ENCODE results near the gene PODXL2.

The PODXL2 gene

DNA sequence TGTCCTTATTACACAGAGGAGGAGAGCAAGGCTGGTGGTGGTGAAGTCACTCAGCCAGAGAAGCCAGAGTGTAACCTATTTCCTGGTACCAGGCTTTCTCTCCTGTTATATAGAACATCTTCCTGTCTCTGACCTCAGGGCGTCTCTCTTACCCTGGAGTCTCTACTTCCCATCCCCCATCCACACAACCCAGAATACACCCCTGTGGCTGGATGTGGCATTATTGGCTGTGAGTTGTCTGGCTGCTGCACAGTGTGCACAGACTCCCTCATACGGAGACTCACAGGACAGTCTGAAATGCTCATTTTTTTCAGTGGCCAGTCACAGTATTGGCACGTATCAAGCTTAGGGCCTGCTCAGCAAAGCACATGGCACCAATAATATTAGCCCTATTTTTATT, 8.6 kb downstream of the PODXL2 start:
- Histone ChIP-seq H3K36me3 (ENCODE audit: control insufficient read depth, low read depth, low read length) (peaks cover 3% of the 10 kb centered on the region), H3K9ac (ENCODE audit: low read length) (no peak overlapping the region), H3K27ac (ENCODE audit: low read length) (no peak overlapping the region), H3K9me3 (ENCODE audit: control insufficient read depth, low read depth, low read length) (no peaks in the 10 kb centered on the region), H3K4me3 (ENCODE audit: low read length) (no peak overlapping the region), H3K27me3 (ENCODE audit: control insufficient read depth, insufficient read depth, low read length) (no peaks in the 10 kb centered on the region), H3K4me1 (ENCODE audit: control insufficient read depth, low read depth, low read length) (peaks cover 6% of the 10 kb centered on the region)

- peaks cover 3% of the 10 kb centered on the region for H3K36me3 ChIP-seq (ENCODE audit: control insufficient read depth, low read depth, low read length)
- no peaks in the 10 kb centered on the region for H3K27me3 ChIP-seq (ENCODE audit: control insufficient read depth, insufficient read depth, low read length)
- no peaks in the 10 kb centered on the region for H3K9me3 ChIP-seq (ENCODE audit: control insufficient read depth, low read depth, low read length)
- no peak overlapping the region for H3K4me3 ChIP-seq (ENCODE audit: low read length)
- H3K27ac ChIP-seq (ENCODE audit: low read length), result no peak overlapping the region
- H3K9ac ChIP-seq (ENCODE audit: low read length), result no peak overlapping the region
- peaks cover 6% of the 10 kb centered on the region for H3K4me1 ChIP-seq (ENCODE audit: control insufficient read depth, low read depth, low read length)
Measured at GRCh38 chr3:127637971-127638370, 9.0 kb downstream of the PODXL2 start.

GRCh38 chr3:127639173-127640041, 10.4 kb downstream of the PODXL2 start:
- H3K9me3 ChIP-seq (ENCODE audit: control insufficient read depth, low read depth, low read length), result no peaks in the 10 kb centered on the region
- H3K27me3 ChIP-seq (ENCODE audit: control insufficient read depth, insufficient read depth, low read length), result no peaks in the 10 kb centered on the region
- H3K4me1 ChIP-seq (ENCODE audit: control insufficient read depth, low read depth, low read length), result no peaks in the 10 kb centered on the region
- peaks cover 3% of the 10 kb centered on the region for H3K36me3 ChIP-seq (ENCODE audit: control insufficient read depth, low read depth, low read length)
- no peak overlapping the region for H3K9ac ChIP-seq (ENCODE audit: low read length)
- H3K27ac ChIP-seq (ENCODE audit: low read length), result no peak overlapping the region
- H3K4me3 ChIP-seq (ENCODE audit: low read length), result no peak overlapping the region

DNA sequence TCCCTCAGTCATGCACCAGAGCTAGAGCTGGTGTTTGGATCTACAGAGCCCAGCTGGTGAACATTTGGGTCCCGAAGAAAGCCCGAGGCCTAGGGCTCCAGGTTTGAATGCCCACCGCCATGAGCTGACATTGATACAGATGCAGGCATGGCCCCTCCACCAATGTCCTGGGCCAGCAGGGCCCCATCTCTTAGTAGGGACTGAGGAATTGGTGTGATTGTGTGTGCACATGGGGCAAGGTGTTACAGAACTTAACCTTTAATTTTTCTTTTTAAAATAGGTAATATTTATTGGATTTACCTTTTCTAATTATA, 11.0 kb downstream of the PODXL2 start:
- Histone ChIP-seq H3K27me3 (ENCODE audit: control insufficient read depth, insufficient read depth, low read length) (no peaks in the 10 kb centered on the region), H3K9me3 (ENCODE audit: control insufficient read depth, low read depth, low read length) (no peaks in the 10 kb centered on the region), H3K4me3 (ENCODE audit: low read length) (no peak overlapping the region), H3K9ac (ENCODE audit: low read length) (no peak overlapping the region), H3K27ac (ENCODE audit: low read length) (no peak overlapping the region), H3K36me3 (ENCODE audit: control insufficient read depth, low read depth, low read length) (peaks cover 3% of the 10 kb centered on the region), H3K4me1 (ENCODE audit: control insufficient read depth, low read depth, low read length) (no peaks in the 10 kb centered on the region)

DNA sequence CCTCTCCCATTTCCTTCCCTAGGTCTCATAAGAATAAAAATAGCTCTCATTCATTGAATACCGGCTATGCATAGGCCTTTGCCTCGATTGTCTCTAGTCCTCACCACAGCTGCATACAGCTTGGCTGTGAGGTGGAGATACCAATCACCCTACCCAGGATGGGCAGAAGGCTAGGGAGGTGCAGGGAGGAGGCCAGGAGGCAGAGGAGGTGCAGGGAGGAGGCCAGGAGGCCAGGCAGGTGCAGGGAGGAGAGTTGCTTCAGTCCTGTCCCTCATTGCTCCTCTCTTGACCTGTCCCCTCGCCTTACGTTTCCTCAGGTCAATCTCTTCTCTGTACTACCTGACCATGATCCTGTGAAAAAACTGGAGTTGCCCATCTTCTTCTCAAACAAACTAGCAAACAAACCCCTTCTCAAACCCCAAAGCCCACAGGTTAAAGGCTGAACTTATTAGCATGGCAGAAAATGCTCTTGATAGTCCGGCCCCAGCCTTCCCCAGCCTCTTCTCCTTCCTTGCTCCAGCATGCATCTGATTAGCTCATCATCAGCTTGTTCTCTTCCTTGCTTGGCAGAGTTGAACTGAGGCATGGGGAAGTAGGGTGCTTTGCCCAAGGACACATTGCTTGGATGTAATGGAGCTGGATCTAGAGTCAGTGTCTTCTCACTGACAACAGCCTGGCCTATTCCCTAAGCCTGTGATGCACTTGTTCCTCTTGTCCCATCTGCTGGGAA, 15.8 kb downstream of the PODXL2 start:
- Histone ChIP-seq H3K4me3 (ENCODE audit: low read length) (no peak overlapping the region), H3K27ac (ENCODE audit: low read length) (no peak overlapping the region), H3K9me3 (ENCODE audit: control insufficient read depth, low read depth, low read length) (no peaks in the 10 kb centered on the region), H3K9ac (ENCODE audit: low read length) (no peak overlapping the region), H3K36me3 (ENCODE audit: control insufficient read depth, low read depth, low read length) (peaks cover 2% of the 10 kb centered on the region), H3K4me1 (ENCODE audit: control insufficient read depth, low read depth, low read length) (no peaks in the 10 kb centered on the region), H3K27me3 (ENCODE audit: control insufficient read depth, insufficient read depth, low read length) (no peaks in the 10 kb centered on the region)

DNA sequence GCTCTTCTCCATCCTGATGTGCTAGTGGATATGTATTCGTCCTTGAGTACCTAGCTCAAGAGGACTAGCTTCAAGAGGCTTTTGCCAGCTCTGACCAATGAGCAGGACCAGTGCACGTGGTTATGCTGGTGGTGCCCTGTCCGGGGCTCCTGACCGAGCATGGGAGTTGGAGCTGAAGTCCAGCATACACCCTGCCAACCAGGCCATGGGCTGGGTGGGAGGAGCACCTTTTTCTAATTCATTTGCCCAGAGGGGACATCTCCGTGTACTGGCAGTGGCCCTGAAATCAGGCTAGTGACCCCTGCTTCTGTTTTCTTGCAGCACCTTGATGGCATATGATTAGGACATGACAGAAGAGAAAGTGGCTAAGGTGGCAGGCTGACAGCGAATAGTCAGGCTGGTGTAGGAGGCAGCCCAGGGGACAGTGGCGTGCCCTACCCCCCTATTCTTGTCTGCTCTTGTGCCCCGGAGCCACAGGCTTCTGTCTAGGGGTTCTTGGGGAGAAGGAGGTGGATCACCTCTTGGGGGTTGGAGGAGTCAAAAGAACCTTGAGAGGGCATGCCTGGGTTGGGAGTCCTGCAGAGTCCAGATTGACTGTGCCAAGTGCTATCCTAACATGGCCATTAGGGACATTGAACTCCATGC, 16.5 kb downstream of the PODXL2 start:
- Histone ChIP-seq H3K4me3 (ENCODE audit: low read length) (no peak overlapping the region), H3K4me1 (ENCODE audit: control insufficient read depth, low read depth, low read length) (no peaks in the 10 kb centered on the region), H3K27me3 (ENCODE audit: control insufficient read depth, insufficient read depth, low read length) (no peaks in the 10 kb centered on the region), H3K27ac (ENCODE audit: low read length) (no peak overlapping the region), H3K36me3 (ENCODE audit: control insufficient read depth, low read depth, low read length) (no peaks in the 10 kb centered on the region), H3K9me3 (ENCODE audit: control insufficient read depth, low read depth, low read length) (no peaks in the 10 kb centered on the region), H3K9ac (ENCODE audit: low read length) (no peak overlapping the region)

DNA sequence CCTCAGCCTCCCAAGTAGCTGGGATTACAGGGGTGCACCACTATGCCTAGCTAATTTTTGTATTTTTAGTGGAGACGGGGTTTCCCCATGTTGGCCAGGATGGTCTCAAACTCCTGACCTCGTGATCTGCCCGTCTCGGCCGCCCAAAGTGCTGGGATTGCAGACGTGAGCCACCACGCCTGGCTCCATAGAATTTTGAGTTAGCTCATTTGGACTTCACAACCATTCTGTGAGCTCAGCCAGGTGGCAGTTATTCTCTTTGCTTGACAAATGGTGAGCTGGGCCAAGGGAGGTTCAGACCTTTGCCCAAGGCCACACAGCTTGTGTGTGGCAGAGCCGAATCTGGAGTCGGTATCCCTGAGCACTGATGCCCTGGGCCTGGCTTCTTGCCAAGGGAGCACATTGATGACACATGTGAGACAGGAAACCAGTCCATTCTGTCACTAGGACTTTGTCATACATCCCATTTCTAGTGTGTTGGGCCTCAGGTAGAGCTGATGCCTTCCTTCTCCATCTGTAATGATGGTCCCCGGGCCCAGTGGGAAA, 17.6 kb downstream of the PODXL2 start:
- Histone ChIP-seq H3K9ac (ENCODE audit: low read length) (no peak overlapping the region), H3K27ac (ENCODE audit: low read length) (no peak overlapping the region), H3K4me1 (ENCODE audit: control insufficient read depth, low read depth, low read length) (no peaks in the 10 kb centered on the region), H3K36me3 (ENCODE audit: control insufficient read depth, low read depth, low read length) (no peaks in the 10 kb centered on the region), H3K4me3 (ENCODE audit: low read length) (no peak overlapping the region), H3K27me3 (ENCODE audit: control insufficient read depth, insufficient read depth, low read length) (no peaks in the 10 kb centered on the region), H3K9me3 (ENCODE audit: control insufficient read depth, low read depth, low read length) (no peaks in the 10 kb centered on the region)

GRCh38 chr3:127647166-127647844, 18.3 kb downstream of the PODXL2 start:
- no peaks in the 10 kb centered on the region for H3K9me3 ChIP-seq (ENCODE audit: control insufficient read depth, low read depth, low read length)
- H3K9ac ChIP-seq (ENCODE audit: low read length), result no peak overlapping the region
- H3K4me3 ChIP-seq (ENCODE audit: low read length), result no peak overlapping the region
- H3K4me1 ChIP-seq (ENCODE audit: control insufficient read depth, low read depth, low read length), result no peaks in the 10 kb centered on the region
- H3K36me3 ChIP-seq (ENCODE audit: control insufficient read depth, low read depth, low read length), result no peaks in the 10 kb centered on the region
- no peak overlapping the region for H3K27ac ChIP-seq (ENCODE audit: low read length)
- no peaks in the 10 kb centered on the region for H3K27me3 ChIP-seq (ENCODE audit: control insufficient read depth, insufficient read depth, low read length)

DNA sequence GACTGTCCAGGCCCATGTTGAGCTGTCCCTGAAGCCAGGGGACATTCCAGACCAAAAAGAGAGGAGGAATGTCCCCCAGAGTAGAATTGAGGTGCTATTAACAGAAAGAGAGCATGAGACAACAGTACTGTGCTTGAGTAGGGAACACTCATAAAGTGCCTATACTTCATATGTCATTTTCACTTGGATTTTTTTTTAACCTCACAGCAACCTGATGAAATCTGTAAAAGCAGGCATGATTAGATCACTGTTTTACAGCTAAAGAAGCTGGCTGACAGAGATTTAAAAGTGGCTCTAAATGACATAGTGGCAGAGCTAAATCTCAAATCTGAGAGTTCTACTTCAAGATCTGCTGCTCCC, 18.8 kb downstream of the PODXL2 start:
- Histone ChIP-seq H3K27me3 (ENCODE audit: control insufficient read depth, insufficient read depth, low read length) (no peaks in the 10 kb centered on the region), H3K36me3 (ENCODE audit: control insufficient read depth, low read depth, low read length) (no peaks in the 10 kb centered on the region), H3K4me3 (ENCODE audit: low read length) (no peak overlapping the region), H3K27ac (ENCODE audit: low read length) (no peak overlapping the region), H3K4me1 (ENCODE audit: control insufficient read depth, low read depth, low read length) (no peaks in the 10 kb centered on the region), H3K9me3 (ENCODE audit: control insufficient read depth, low read depth, low read length) (no peaks in the 10 kb centered on the region), H3K9ac (ENCODE audit: low read length) (no peak overlapping the region)

GRCh38 chr3:127650236-127650635, 21.3 kb downstream of the PODXL2 start:
- Histone ChIP-seq H3K27me3 (ENCODE audit: control insufficient read depth, insufficient read depth, low read length) (no peaks in the 10 kb centered on the region), H3K36me3 (ENCODE audit: control insufficient read depth, low read depth, low read length) (no peaks in the 10 kb centered on the region), H3K9ac (ENCODE audit: low read length) (no peak overlapping the region), H3K4me1 (ENCODE audit: control insufficient read depth, low read depth, low read length) (no peaks in the 10 kb centered on the region), H3K9me3 (ENCODE audit: control insufficient read depth, low read depth, low read length) (no peaks in the 10 kb centered on the region), H3K27ac (ENCODE audit: low read length) (no peak overlapping the region), H3K4me3 (ENCODE audit: low read length) (no peak overlapping the region)

DNA sequence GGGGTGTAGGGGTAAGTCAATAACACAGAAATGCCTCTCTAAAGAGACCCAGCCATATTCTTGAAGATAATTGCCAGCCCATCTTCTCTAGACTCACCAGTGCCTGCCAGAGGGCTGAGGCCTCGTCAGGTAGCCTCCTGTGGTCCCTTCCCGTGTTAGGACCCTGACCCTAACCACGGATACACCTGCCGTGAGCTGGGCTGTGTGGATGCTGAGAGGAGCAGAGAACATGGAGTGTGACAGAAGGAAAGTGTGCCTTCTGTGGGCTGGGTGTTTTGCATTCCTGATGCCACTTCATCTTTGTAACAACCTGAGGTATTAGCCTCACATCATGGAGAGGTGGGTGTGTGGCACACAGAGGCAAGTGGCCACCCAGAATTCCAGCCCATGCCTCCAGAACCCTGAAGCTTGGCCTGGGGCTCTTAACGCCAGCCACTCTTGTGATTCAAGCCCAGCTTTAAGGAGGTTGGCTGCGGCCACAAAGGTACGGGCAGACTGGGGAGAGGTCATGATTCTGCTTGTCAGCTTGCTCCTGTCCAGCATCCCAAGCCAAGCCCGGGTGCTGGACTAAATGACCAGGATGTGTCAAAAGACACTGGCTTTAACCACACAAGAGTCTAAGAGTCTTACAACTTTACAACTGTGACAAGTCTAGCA, 22.7 kb downstream of the PODXL2 start:
- no peak overlapping the region for H3K4me3 ChIP-seq (ENCODE audit: low read length)
- H3K9ac ChIP-seq (ENCODE audit: low read length), result no peak overlapping the region
- no peaks in the 10 kb centered on the region for H3K4me1 ChIP-seq (ENCODE audit: control insufficient read depth, low read depth, low read length)
- no peaks in the 10 kb centered on the region for H3K27me3 ChIP-seq (ENCODE audit: control insufficient read depth, insufficient read depth, low read length)
- H3K36me3 ChIP-seq (ENCODE audit: control insufficient read depth, low read depth, low read length), result no peaks in the 10 kb centered on the region
- no peak overlapping the region for H3K27ac ChIP-seq (ENCODE audit: low read length)
- H3K9me3 ChIP-seq (ENCODE audit: control insufficient read depth, low read depth, low read length), result no peaks in the 10 kb centered on the region

Data from iPS-18a (cell line).